ENCODE data around the gene RAB42.

DNA sequence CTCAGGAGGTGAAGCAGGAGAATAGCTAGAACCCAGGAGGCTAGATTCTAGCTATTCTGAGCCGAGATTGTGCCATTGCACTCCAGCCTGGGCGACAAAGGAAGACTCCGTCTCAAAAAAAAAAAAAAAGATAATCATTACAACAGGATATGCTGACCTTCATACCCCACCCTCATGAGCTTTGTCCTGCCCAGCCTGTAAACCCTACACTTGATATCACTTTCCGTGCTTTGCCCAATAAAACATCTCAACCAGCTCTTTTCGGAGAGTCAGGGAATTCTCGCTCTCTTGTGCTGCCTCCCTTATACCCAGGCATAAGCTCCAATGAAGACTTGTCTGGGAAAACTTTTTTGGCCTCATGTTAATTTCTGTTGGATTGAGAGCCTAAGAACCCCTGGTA is 40.7 kb upstream of the RAB42 start:
- TF ChIP-seq, protein P1, sequence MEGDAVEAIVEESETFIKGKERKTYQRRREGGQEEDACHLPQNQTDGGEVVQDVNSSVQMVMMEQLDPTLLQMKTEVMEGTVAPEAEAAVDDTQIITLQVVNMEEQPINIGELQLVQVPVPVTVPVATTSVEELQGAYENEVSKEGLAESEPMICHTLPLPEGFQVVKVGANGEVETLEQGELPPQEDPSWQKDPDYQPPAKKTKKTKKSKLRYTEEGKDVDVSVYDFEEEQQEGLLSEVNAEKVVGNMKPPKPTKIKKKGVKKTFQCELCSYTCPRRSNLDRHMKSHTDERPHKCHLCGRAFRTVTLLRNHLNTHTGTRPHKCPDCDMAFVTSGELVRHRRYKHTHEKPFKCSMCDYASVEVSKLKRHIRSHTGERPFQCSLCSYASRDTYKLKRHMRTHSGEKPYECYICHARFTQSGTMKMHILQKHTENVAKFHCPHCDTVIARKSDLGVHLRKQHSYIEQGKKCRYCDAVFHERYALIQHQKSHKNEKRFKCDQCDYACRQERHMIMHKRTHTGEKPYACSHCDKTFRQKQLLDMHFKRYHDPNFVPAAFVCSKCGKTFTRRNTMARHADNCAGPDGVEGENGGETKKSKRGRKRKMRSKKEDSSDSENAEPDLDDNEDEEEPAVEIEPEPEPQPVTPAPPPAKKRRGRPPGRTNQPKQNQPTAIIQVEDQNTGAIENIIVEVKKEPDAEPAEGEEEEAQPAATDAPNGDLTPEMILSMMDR (IDR thresholded peaks at IDR 0.05), result no peak
- no peak for TF ChIP-seq POLR2A (IDR thresholded peaks at IDR 0.05)

Measured in esophagus squamous epithelium (tissue), 4 donors.